ENCODE results near the gene POU2F3.

GRCh38 chr11:120337355-120338106 is 97.6 kb downstream of the POU2F3 start:
- no peak for TF ChIP-seq TAF1 (IDR thresholded peaks at IDR 0.05; ENCODE audit: borderline replicate concordance, insufficient read depth, low read length)
- no peak; the same call in 1 of the 2 replicates for TF ChIP-seq SIN3A (IDR thresholded peaks at IDR 0.05; ENCODE audit: borderline replicate concordance, insufficient read depth, low read length)
